HG02840 (cell line): ENCODE measurements around the gene RASA2.
A peak's percentile ranks its signal among the peaks of the same experiment; 100 is the strongest.
"Not testable (repeated sequence)": the region's sequence is repeated elsewhere in the genome, so short reads cannot be mapped to it uniquely, and the experiment has no call there.

Experiments
- ATAC-seq: cut with Tn5 transposase; IDR thresholded peaks from one replicate; pipeline ENCODE4 v1.9.1; 2021; ENCODE audit warnings: mild to moderate bottlenecking, moderate library complexity, moderate number of reproducible peaks; ENCODE audit not compliant: unreplicated experiment, low FRiP score

RASA2 gene

DNA sequence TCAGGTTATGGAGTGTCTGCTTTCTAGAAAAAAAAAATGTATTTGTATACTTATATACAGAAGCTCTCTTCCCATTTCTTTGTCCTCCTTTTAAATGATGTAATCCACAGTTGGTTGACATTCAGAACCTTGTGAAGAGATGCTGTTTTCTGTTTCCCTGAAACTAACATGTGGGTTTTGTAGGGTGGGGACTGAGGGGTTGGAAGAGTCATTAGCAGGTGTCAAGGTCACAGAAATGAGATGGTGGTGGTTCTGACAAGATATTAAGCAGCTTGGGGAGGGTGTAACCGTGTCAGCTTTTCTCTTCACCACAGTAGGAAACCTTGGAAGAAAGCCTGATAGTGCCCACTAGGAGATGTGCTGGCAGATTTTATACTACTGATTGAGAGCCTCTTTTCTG lies 2.4 kb downstream of the RASA2 start:
- ATAC-seq: no peak

DNA sequence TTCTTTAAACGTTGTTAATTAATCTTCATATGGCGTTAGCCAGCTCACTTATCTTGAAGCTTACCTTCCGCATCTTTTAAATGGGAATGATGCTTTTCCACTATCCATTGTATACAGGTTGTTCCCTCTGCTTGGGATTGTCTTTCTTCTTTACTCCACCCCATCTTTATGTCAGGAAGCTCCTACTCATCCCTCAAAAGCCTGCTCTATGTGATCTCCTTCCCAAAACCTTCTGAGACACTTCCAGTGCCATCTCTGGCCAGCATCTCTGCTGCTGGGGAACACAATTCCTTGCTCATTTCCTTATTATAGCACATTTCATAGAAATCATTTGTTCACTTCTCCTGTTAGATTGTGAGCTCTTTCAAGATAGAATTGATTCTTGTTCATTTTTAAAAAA lies 4.3 kb downstream of the RASA2 start:
- ATAC-seq: no peak

DNA sequence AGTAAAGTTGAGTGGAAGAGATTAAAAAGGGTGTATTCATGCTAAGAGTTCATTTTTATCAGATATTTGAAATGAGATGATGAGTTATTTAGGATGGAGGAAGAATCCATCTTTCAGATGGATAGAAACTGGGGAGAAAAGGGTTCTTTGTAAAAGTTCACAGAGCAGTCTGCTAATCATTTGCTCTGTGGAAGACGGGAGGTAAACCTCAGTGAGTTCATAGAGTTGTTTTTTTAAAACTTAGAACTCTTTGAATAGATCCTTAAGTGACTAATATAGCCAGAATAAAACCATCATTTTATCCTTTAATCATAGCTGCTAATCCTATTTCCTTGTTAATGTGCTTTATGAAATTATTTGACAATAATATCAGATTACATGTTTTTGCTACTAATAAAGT lies 5.1 kb downstream of the RASA2 start:
- ATAC-seq: no peak

DNA sequence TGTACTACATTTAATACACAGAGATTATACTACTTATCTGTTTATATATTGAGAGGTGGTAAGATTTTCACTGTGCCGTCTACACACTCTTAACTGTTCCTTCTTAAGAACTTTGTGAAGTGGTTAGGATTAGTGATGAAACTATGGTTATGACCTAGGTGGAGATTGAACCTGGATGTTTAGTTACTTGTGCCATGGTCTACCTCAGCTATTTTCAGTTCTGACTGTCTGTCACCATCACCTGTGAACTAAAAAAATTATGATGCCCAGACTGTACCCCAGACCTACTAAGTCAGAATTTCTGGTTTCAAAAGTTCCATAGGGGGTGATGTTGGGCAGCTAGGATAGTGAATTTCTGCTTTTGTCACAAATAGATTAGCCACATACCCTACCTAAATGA lies 6.4 kb downstream of the RASA2 start:
- ATAC-seq: no peak

DNA sequence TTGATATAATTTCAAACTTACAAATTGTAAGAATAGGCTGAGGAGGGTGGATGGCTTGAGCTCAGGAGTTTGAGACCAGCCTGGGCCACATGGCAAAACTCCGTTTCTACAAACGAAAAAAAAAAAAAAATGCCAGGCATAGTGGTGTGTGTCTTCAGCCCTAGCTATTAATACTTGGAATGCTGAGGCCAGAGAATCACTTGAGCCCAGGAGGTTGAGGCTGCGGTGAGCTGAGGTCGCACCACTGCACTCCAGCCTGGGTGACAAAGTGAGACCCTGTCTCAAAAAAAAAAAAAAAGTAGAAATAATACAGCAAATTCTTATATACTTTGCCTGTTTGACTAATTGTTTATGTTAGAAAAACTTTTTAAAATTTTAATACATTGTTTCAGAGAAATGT lies 10.8 kb downstream of the RASA2 start:
- ATAC-seq: not testable (repeated sequence)

DNA sequence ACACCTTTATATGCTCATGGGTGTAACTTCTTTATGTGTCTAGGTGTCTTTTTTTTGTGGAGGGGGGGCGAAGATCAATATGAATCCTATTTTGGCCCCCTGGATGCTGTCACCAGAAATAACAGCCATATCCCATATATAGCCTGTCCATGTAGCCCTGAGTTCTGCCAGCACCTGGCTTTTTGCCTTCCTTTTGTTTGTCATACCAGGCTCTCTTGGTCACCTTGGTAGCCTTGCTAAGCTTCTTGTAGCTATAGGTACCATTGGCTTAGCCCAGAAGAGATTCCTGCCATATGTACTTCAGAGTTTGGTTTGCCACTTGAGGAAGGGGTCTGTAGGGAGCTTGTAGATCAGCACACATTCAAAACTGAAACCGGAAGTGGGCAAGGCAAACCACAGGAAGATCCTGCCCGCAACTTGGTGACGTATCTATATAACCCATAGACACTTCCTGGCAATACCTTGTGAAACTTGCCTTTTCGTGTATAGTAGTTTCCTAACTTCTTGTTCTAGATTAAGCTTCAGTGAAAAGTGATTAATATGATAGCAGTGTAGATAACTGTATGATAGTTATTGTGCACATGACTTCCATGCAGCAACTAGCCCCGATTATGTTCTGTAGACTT lies 11.9 kb downstream of the RASA2 start:
- peak; percentile 94 for ATAC-seq

DNA sequence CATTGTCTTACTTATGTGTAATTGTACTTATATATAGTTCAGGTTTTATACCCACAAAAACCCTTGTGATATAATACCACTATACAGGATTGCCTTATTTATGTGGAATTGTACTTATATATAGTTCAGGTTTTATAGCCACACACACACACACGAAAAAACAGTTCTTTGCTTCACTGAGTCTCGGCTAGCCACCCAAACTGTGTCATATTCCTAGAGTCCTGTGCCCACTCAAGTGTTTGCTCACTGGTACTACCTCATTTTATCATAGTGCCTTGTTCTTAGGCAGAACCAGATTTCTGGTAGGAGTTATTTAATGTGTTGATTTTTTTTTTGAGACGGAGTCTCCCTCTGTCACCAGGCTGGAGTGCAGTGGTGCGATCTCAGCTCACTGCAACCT lies 12.5 kb downstream of the RASA2 start:
- no peak for ATAC-seq

DNA sequence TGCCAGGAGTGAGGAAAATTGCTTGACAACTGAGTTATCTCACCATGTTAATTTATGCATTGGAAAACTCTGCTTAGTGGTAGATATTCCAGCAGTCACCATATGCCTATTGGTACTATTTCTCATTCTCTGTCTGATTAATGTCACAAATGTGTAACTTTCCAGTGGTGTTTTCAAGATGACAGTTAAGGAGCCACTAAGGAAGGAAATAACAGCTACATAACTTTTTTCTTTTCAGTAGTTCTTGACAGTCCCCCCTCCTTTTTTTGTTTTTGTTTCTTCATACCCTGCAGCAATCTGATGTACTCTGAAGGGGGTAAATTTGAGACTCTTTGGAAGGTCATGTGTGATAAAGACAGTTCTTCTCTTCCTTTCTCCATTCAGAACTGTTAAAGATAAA lies 13.1 kb downstream of the RASA2 start:
- no peak for ATAC-seq

DNA sequence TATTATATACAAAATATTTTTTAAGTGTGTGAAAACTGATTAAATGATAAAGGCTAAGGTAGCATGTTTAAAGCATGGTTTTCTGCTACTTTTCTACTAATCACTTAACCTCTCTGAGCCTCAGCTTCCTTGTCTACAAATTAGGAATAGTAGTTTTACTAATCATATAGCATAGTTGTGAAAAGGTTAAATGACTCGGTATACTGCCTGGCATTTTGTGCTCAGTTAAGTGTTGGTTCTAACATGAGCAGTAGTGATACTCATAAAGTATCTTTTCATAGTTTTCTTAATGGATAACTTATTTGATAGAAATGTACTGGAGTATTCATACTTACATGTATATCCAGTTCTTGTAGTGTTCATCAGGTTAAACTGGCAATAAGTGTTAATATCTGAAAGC lies 13.6 kb downstream of the RASA2 start:
- ATAC-seq: no peak

DNA sequence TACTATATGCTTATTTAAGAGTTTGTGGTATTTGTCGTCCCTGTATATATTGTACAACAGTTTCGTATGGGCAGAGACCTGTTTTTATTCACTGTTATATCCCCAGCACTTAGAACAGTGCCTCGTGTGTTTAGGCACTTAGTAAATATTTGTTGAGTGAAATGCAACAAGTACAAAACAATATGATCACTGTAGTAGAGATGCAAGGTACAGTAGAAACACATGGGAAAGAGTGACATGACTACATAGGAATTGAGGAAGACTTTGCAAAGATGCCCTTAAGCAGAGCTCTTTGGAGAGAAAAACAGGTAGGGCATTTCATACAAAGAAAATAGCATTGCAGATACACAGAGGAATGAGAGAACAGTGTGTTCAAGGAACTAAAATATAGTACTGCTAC lies 18.3 kb downstream of the RASA2 start:
- no peak for ATAC-seq

DNA sequence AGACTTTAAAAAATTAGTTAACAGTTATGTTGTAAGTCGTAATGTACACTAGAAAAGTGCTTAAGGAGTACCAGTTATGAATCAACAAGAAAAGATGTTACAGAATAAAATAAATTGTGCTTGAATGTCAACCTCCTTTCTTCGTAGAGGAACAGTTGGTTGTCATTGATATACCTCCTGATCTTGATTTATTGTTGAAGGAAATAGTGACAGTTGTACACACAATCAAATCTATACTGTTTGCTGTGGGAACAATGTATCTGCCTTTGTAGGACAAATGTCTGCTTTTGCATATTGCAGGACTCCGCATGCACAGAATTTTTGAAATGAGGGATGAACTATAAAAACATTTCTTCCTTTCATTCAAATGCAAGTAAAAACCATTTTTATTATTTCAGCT lies 19.2 kb downstream of the RASA2 start:
- ATAC-seq: no peak

DNA sequence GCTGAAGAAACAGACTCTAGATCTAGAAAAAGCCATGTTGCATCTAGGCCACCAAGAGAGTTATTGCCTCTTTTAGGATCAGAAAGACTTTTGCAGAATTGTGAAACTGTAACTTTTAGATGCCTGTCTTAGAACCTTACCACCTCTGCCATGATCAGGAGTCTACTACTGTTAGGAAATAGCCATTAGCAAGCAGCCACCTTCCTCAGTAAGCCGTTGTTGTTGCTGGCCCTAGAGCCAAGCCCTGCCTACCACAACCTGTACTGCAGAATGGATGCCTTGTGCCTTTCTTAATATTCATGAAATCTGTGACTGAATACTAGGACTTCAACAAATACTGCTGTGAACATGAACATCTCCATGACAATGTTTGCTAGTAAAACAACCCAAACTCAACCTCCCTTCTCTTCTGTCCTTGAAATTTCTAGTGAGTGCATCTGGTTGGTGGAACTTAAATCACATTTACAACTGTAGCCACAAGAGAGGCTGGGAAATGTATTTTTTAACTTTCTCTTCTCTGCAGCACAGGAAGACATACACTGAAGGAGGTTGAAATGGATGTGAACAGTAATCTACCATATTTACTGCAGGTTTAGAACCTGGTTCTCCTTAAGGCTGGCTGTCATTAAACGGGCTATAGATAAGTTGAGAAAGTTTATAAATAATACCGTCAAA lies 20.7 kb downstream of the RASA2 start:
- no peak for ATAC-seq

DNA sequence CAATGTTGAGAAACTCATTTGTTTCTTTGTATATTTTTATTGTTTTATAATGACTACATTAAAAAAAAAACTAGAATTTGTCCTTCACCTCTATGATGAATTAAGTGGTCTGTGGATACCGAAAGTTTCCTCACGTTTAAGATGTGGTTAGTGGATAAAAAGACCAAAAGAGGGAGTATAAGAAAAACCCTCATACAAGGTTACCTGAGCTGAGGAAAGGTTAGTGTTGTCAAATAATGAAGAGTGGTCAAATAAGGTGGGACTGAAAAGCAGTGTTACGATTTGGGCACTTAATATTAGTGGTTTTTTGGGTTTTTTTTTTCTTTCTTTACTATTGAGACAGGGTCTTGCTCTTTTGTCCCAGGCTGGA lies 21.2 kb downstream of the RASA2 start:
- ATAC-seq: no peak

DNA sequence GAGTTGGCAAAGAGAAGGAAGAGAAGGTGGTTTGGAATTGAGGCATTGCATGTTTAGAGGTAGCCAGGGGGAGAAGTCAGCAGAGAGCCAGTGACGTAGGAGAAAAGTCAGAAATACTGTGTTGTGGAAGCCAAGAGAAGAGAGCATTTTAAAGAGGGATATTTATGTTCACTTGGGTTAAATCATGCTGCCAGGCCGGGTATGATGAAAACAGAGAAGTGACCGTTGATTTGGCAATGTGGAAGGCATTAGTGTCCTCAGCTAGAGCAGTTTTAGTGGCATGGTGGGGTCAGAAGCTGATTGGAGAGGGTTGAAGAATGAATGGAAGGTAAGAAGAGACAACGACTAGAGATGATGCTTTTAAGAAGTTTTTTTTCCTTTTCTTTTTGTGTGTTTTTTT lies 24.5 kb downstream of the RASA2 start:
- ATAC-seq: no peak

DNA sequence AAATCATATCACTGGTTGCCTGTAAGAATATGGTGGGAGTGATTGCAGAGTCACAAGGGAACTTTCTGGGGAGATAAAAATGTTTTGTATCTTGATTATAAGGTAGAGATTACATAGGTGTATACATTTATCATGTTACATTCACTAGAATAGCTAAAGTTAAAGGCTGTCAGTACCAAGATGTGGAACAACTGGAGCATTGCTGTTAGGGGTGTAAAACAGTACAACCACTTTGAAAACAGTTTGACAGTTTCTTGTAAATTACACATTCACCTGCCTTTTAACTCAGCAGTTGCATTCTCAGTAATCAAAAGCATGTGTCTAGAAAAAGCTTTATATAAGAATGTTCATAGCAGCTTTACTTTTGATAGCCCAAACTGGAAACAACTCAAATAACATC lies 27.6 kb downstream of the RASA2 start:
- ATAC-seq: no peak

DNA sequence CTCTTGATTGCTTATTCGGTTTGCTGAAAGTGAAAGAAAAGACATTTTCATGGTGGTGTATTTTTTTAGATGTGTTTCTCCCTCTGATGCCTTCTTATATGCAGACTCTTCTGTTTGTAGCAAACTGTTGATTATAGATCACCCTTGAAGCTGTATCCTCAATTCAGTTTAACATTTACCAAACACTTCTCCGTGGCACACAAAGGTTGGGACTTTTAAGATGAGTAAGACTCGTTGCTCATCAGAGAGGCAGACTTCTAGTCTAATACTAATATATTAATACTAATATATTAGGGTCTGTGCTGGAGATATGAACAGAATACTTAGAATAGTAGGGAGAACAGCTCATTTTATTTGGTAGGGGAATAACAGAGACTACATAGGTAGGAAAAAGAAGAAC lies 32.8 kb downstream of the RASA2 start:
- no peak for ATAC-seq

DNA sequence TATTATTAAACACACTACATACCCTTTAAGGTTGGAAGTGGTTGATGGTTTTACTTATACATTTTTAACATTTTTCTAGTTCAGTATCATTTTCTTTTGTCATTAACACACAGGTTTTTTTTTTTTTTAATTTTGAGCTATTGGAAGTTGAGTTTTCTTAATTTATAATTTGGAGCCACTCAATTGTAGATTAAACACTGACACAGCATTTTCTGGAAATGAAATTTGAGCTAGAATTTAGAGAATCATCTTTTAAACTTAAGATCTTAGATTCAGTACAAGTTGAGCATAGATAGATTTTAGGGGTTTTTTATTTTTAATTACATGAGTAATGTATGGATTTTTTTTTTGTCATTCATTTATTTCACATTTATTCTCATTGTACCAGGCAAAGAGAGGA lies 35.0 kb downstream of the RASA2 start:
- ATAC-seq: no peak

DNA sequence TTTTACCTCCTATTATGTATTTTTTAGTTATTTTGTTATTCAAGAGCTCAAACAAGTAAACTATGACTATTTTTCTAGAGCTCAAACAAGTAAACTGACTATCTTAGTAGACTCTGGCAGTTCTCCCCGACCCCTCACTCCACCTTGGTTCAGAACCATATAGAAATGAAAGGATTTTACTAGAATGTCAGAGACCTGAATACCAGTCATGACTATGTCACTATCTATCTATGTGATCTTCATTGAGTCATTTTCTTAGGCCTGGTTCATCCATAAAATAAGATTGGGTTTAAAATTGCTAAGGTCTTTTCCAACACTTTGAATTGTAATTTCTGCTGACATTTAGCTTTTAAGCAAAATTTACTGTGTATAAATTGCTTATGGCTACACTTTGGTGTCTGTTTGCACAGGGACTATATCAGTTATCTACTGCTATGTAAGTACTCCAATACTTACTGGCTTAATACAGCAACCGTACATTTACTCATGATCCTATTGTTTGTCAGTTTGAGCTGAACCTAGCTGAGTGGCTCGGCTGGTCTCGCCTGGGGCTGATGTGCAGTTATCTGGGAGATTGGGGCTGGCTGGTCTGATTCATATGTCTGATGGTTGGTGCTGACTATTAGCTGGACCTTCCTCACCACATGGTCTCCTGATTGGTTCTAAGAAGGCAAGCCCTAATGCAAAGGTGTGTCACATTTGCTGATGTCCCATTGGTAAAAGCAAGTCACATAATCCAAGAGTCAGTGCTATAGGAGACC lies 37.0 kb downstream of the RASA2 start:
- ATAC-seq: no peak

DNA sequence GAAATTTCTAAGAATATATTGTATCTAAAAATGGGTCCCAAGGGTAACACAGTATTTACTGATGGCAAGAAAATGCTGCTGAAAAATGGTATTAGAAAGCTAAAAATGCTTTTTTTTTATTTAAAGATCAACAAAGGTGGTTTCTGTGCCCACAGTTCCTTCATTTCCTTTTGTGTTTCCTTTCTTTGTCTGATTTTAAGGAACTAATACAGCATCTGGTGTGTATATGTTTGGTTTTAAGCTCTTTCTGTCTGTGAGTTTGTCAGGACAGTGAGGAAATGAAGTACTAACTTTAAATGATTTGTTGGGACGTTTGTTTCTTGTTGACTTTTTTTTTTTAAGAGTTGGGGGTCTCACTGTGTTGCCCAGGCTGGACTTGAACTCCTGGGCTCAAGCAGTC lies 38.2 kb downstream of the RASA2 start:
- no peak for ATAC-seq

DNA sequence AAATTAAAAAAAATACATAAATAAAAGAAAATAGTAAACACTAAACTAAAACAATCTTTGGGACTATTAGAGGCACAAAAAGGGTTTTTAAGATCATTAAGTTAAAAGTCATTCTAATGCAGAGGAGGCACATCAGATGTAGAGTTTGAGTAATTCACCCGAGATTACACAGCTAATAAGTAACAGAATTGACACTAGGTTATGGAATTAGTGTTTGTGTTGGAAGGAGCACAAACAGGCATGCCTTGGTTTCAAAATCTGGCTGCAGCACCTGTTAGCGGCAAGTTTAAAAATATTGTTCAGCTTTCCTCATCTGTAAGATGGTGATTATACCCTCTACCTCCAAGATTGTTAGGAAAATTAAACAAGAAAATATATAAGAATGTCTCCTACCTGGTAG lies 39.0 kb downstream of the RASA2 start:
- ATAC-seq: no peak

DNA sequence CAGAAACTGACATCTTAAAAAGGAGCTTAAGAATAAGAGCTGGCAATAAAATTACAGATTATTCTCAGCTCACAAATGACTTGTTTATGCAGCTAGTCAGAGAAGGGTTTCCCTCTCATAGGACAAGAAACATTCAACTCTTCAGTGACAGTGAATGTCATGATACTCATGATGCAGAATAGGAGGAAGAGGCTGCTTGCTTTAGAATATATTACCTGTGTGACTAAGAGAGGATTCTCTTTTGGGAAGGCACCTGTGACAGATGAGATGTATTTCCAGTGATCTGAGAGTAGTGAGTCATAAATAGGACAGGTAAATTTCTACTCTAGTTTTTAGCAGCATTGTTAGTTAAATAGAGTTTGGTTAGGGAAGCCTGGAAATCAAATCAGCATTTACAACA lies 39.9 kb downstream of the RASA2 start:
- ATAC-seq: no peak

DNA sequence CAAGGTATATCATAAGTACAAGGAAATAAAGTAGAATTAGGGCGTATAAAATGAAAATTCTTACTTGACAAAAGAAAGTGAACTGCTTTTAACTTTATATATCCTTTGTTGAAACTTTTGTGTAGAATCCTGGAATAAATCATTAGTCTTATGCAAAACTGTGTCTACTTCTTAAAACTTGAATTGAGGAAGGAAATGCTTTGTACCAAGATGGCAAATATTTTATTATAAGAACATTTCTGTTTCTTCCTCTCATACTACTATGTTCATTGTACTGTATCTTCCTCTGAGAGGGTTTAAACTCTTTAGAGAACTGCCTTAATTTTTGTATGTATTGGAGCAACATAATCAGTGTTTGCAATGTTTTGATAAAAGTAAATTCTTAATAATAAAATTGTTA lies 42.0 kb downstream of the RASA2 start:
- ATAC-seq: no peak
